ENCODE results near the gene CUTA. TPM values are rescaled to one million over a fixed set of nuclear protein-coding genes. Genes with fewer than 3 reads are reported as not detected.
A peak's percentile ranks its signal among the peaks of the same experiment; 100 is the strongest.

CUTA gene
- total RNA-seq, 1 experiment from 2014 or later = 186 TPM

GRCh38 chr6:33407132-33407718, 10.7 kb downstream of the CUTA start:
- CTCF ChIA-PET = interaction anchor here (0.8 to 1.1 kb wide), 2 partner anchors 14 to 129 kb away, joined by 3 read pairs; no protein-coding TSS in a partner anchor

More at GRCh38 chr6:33407132-33407718, 10.7 kb downstream of the CUTA start:
- Histone ChIP-seq H3K9ac (ENCODE audit: low read length) (no peak overlapping the region), H4K20me1 (ENCODE audit: insufficient read depth) (no peaks in the 10 kb centered on the region), H3K9me3 (ENCODE audit: control insufficient read depth in 1 of 2, insufficient read depth in 1 of 2, low read depth in 1 of 2, low read length in 2 of 2) (no peaks in the 10 kb centered on the region), H3K4me1 (ENCODE audit: control insufficient read depth in 1 of 2, insufficient read depth in 2 of 2, low read length in 2 of 2) (peaks cover 5 to 18% of the 10 kb centered on the region in 2 experiments; a peak in 3 of 4 replicates), H3K4me2 (ENCODE audit: low read length) (no peak overlapping the region), H3K27me3 (ENCODE audit: insufficient read depth, low read length) (no peaks in the 10 kb centered on the region), H3K27ac (ENCODE audit: low read depth, low read length) (peak overlapping the region; percentile 12; the same call in 1 of the 2 replicates), H3K79me2 (ENCODE audit: insufficient read depth, low read length) (peaks cover 6% of the 10 kb centered on the region; the same call in 1 of the 2 replicates), H3K4me3 (replicated peaks in 1 of 2; ENCODE audit: low read depth in 1 of 2, low read length in 2 of 2) (no peak overlapping the region), H2AFZ (ENCODE audit: low read depth, low read length, poor library complexity, severe bottlenecking) (no peak overlapping the region), H3K36me3 (ENCODE audit: control insufficient read depth in 1 of 2, insufficient read depth in 2 of 2, low read length in 2 of 2) (peaks cover 35 to 59% of the 10 kb centered on the region in 2 experiments), H3K9me2 (ENCODE audit: insufficient read depth) (no peaks in the 10 kb centered on the region)
- intact Hi-C loops (cut with micrococcal nuclease) = loop anchor here (1.0 kb wide), 1 partner anchor 127 kb away; no protein-coding TSS in a partner anchor
- TF ChIP-seq ELF1 (IDR thresholded peaks at IDR 0.05; ENCODE audit: borderline replicate concordance, low read depth) = no peak
- TF ChIP-seq CTCF (IDR thresholded peaks at IDR 0.05 in 2 of 3, conservative IDR thresholded peaks at IDR 0.05 in 1 of 3; ENCODE audit: borderline replicate concordance in 1 of 3, insufficient read depth in 1 of 3, low read depth in 2 of 3, low read length in 2 of 3) = peak; percentile 23 to 49 (median 44); a peak in 3 of 6 replicates
- TF ChIP-seq RAD21 (IDR thresholded peaks at IDR 0.05; ENCODE audit: low read depth) = peak; percentile 59
- RAD21 ChIA-PET (ENCODE audit: low non-redundant PET in 1 of 2, low total read pairs in 2 of 2, uncharacterized antibody in 2 of 2, unreplicated experiment in 2 of 2) = no interaction called here
- ATAC-seq (no peak), DNase-seq (ENCODE audit: low read depth, low spot score) (no peak)
- POLR2A ChIA-PET = interaction anchor here (1.4 kb wide), 1 partner anchor 130 kb away, joined by 5 read pairs; the partner anchor contains the start of gene B3GALT4
- BruUV-seq (replicated peaks) = TSS peak; percentile 5
